Progenitor cell of endocrine pancreas (in vitro differentiated cells): ENCODE results near the gene MAPT. TPM values are rescaled to one million over a fixed set of nuclear protein-coding genes. Genes with fewer than 3 reads are reported as not detected.

ENCODE experiments used
- DNase-seq: peaks from one replicate; pipeline ENCODE4 v3.0.0; 2021; ENCODE audit warnings: low spot score; ENCODE audit not compliant: unreplicated experiment
- H3K27ac Mint-ChIP-seq: 2 replicates; pipeline ENCODE4 v1.8.0; 2021; ENCODE audit warnings: mild to moderate bottlenecking, moderate library complexity, mixed read lengths
- H3K27me3 Mint-ChIP-seq: 2 replicates; pipeline ENCODE4 v1.8.0; 2021; ENCODE audit warnings: mixed read lengths
- H3K36me3 Mint-ChIP-seq: 2 replicates; pipeline ENCODE4 v1.8.0; 2022; ENCODE audit warnings: mixed read lengths; ENCODE audit not compliant: insufficient read depth
- H3K4me1 Mint-ChIP-seq: 2 replicates; pipeline ENCODE4 v1.8.0; 2021; ENCODE audit warnings: low read depth, mixed read lengths
- H3K4me3 Mint-ChIP-seq: 2 replicates; pipeline ENCODE4 v1.8.0; 2021; ENCODE audit warnings: low read depth, mild to moderate bottlenecking, moderate library complexity, mixed read lengths
- H3K9me3 Mint-ChIP-seq: 2 replicates; pipeline ENCODE4 v1.8.0; 2021; ENCODE audit warnings: low read depth, mixed read lengths
- total RNA-seq: library from RNA; stranded (reverse); gene quantifications from 2 replicates; pipeline ENCODE4 v1.2.1, GENCODE V29; 2021
- TF ChIP-seq, protein P1 (sequence below): fragments of 200-600 bp; sonication (generic); IDR thresholded peaks from one replicate; pipeline ENCODE4 v1.5.0; 2021; ENCODE audit warnings: antibody characterized with exemption, mild to moderate bottlenecking; ENCODE audit not compliant: unreplicated experiment

MAPT gene
- total RNA-seq, 1 donor from 2014 or later = 2.5 TPM

DNA sequence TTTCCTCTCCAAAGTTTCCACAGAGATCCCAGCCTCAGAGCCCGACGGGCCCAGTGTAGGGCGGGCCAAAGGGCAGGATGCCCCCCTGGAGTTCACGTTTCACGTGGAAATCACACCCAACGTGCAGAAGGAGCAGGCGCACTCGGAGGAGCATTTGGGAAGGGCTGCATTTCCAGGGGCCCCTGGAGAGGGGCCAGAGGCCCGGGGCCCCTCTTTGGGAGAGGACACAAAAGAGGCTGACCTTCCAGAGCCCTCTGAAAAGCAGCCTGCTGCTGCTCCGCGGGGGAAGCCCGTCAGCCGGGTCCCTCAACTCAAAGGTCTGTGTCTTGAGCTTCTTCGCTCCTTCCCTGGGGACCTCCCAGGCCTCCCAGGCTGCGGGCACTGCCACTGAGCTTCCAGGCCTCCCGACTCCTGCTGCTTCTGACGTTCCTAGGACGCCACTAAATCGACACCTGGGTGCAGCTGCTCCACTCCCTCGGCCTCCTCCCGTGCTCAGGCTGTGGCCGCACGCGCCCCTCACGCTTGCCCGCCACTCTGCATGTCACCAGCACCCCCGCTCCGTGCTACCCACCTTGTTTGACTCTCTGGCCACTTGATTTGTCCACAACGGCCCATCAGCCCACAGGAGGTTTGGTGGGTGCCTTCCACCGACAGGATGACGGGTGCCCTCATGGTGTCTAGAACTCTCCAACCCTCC lies 89.4 kb downstream of the MAPT start:
- Mint-ChIP-seq H3K4me1 (peaks cover 13% of the 10 kb centered on the region), H3K4me3 (no peak overlapping the region), H3K27ac (no peak overlapping the region), H3K9me3 (no peaks in the 10 kb centered on the region), H3K27me3 (peaks cover 3% of the 10 kb centered on the region), H3K36me3 (no peaks in the 10 kb centered on the region)
- TF ChIP-seq, protein P1, sequence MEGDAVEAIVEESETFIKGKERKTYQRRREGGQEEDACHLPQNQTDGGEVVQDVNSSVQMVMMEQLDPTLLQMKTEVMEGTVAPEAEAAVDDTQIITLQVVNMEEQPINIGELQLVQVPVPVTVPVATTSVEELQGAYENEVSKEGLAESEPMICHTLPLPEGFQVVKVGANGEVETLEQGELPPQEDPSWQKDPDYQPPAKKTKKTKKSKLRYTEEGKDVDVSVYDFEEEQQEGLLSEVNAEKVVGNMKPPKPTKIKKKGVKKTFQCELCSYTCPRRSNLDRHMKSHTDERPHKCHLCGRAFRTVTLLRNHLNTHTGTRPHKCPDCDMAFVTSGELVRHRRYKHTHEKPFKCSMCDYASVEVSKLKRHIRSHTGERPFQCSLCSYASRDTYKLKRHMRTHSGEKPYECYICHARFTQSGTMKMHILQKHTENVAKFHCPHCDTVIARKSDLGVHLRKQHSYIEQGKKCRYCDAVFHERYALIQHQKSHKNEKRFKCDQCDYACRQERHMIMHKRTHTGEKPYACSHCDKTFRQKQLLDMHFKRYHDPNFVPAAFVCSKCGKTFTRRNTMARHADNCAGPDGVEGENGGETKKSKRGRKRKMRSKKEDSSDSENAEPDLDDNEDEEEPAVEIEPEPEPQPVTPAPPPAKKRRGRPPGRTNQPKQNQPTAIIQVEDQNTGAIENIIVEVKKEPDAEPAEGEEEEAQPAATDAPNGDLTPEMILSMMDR = no peak
- no peak for DNase-seq

DNA sequence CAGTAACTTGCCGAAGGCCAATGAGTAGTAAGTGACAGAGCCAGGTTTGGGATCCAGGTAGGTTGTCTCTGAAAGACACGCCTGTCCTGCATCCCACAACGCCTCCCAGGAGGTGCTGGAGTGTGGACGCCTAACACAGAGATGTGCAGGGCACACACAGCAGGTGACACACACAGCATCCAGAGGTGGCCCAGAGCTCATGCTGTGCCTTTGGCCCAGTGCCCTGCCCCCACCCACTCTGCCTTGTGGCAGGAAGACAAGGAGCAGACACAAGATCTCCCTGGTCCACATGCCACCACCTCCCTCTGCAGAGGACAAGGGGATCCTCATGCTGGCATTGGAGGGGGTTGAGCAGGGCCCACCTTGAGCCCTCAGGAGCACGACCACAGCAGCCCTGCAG lies 90.0 kb downstream of the MAPT start:
- no peaks in the 10 kb centered on the region for H3K9me3 Mint-ChIP-seq
- peaks cover 13% of the 10 kb centered on the region for H3K4me1 Mint-ChIP-seq
- no peak for DNase-seq
- peaks cover 3% of the 10 kb centered on the region for H3K27me3 Mint-ChIP-seq
- TF ChIP-seq, protein P1 = no peak
- no peak overlapping the region for H3K4me3 Mint-ChIP-seq
- H3K36me3 Mint-ChIP-seq = no peaks in the 10 kb centered on the region
- H3K27ac Mint-ChIP-seq = no peak overlapping the region

DNA sequence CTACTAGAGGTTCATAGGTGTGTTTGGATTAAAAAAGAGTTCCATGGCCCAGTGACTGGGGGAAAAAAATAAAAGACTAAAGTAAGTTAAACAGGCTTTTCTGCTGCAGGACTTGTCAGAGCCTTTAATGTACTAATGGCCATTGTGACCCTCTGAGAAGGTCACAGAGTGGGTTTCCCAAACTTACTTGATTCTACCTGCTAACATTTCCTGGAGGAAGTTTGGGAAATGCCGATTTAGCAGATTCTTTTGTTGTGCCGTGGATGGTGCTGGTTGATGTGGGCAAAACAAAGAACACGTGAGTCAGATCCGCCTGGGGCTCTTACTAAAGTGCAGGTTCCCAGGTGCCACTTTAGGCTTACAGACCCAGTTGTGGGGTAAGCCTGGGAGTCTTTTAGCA lies 91.1 kb downstream of the MAPT start:
- H3K36me3 Mint-ChIP-seq = no peaks in the 10 kb centered on the region
- TF ChIP-seq, protein P1 = no peak
- H3K27me3 Mint-ChIP-seq = peaks cover 3% of the 10 kb centered on the region
- no peaks in the 10 kb centered on the region for H3K9me3 Mint-ChIP-seq
- no peak for DNase-seq
- peaks cover 4% of the 10 kb centered on the region for H3K4me1 Mint-ChIP-seq
- H3K4me3 Mint-ChIP-seq = no peak overlapping the region
- H3K27ac Mint-ChIP-seq = no peak overlapping the region

DNA sequence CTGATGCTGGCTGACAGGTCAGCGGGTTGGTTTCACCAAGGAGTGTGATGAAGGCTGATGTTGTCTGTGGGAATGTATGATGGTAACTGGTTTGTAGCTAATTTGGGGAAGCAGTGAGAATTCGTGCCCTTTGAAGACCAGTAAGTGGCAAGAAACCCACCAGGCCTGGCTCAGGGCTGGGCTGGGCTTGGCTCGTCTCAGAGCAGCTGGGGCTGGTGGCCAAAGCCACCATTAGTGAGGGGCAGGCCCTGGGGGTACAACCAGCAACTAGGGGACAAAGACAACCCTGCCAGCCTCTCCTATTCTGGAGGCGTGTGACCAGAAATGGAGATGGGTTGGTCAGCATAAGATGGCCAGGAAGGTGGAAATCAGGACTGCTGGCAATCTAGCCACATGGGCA lies 91.7 kb downstream of the MAPT start:
- Mint-ChIP-seq H3K4me3 (no peak overlapping the region), H3K4me1 (peaks cover 1% of the 10 kb centered on the region), H3K27me3 (peaks cover 3% of the 10 kb centered on the region), H3K9me3 (no peaks in the 10 kb centered on the region), H3K27ac (no peak overlapping the region), H3K36me3 (no peaks in the 10 kb centered on the region)
- DNase-seq = no peak
- TF ChIP-seq, protein P1 = no peak

DNA sequence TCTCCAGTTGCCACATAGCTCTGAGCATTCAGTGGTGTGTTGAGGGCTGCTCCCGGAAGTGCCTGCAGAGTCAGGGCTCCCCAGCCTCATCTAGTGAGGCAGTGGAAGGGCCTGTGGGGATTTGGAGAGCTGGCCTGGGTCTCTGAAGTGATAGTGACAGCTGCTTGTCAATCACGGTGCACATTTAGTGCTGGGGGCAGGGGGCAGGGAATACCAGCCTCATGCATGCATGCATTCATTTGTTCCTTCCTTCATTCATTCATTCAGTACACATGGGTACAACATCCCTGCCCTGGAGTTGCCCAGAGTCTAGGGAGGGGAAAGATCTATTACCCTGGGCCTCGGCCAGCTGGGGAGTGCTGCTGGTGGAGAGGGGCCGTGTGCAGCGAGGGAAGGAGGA lies 93.4 kb downstream of the MAPT start:
- Mint-ChIP-seq H3K4me3 (no peak overlapping the region), H3K27ac (no peak overlapping the region), H3K9me3 (no peaks in the 10 kb centered on the region), H3K27me3 (peaks cover 3% of the 10 kb centered on the region), H3K36me3 (no peaks in the 10 kb centered on the region), H3K4me1 (no peaks in the 10 kb centered on the region)
- no peak for DNase-seq
- TF ChIP-seq, protein P1 = no peak
